MM.1S (cell line): ENCODE measurements around the gene SLC27A4.

ENCODE experiments used
- EZH2 ChIP-seq: fragments of 300-600 bp; sonication (generic); optimal IDR thresholded peaks from 2 replicates; pipeline ENCODE3; 2017; ENCODE audit warnings: low read depth, mild to moderate bottlenecking, antibody characterized with exemption, low read length, mixed read lengths
- TF ChIP-seq, protein P1 (sequence below): fragments of 300-600 bp; sonication (generic); IDR thresholded peaks from 2 replicates; pipeline ENCODE4 v1.5.1; 2016; ENCODE audit warnings: antibody characterized with exemption, low read length, mixed read lengths

DNA sequence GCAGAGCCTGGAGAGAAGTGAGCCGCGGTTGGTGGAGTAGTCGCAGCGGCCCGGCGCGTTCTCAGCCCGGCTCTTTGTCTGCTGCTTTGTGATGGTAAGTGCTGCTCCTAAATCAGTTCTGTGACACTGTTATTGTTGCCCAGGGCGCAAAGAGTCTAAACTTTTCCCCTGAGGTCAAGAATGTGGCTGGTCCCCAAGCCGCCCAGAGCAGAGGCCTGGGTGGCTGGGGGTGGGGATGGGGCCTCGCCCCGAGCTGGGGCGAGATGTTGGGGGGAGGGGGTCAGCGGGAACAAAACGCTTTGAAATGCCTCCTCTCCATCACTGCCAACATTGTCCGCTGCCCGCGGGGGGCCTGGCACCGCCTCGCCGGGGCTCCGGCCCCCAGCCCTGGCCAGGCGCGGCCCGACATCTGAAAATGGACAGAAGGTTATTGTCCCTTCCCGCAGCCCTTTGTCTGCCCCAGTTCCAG lies 68.7 kb downstream of the SLC27A4 start:
- no peak for TF ChIP-seq EZH2
- TF ChIP-seq, protein P1, sequence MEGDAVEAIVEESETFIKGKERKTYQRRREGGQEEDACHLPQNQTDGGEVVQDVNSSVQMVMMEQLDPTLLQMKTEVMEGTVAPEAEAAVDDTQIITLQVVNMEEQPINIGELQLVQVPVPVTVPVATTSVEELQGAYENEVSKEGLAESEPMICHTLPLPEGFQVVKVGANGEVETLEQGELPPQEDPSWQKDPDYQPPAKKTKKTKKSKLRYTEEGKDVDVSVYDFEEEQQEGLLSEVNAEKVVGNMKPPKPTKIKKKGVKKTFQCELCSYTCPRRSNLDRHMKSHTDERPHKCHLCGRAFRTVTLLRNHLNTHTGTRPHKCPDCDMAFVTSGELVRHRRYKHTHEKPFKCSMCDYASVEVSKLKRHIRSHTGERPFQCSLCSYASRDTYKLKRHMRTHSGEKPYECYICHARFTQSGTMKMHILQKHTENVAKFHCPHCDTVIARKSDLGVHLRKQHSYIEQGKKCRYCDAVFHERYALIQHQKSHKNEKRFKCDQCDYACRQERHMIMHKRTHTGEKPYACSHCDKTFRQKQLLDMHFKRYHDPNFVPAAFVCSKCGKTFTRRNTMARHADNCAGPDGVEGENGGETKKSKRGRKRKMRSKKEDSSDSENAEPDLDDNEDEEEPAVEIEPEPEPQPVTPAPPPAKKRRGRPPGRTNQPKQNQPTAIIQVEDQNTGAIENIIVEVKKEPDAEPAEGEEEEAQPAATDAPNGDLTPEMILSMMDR = no peak
